Endothelial cell of umbilical vein (primary cell): Measurements from ENCODE around the gene BBS10. TPM values are rescaled to one million over a fixed set of nuclear protein-coding genes. Genes with fewer than 3 reads are reported as not detected.

ENCODE experiments used
- BruUV-seq: library from RNA; stranded (reverse); fragments of 400-500 nt; replicated peaks from 2 replicates; lab custom pipeline; 2021; lab: Mats Ljungman, UMichigan
- CTCF ChIA-PET: fragments of 300-600, 350-600 bp; sonication (Branson Sonifier 250); formaldehyde crosslinking; loops from one replicate; lab custom pipeline; 2021; ENCODE audit warnings: antibody characterized with exemption, inconsistent platforms; lab: Charles Lee
- POLR2A ChIA-PET: fragments of 300-600, 350-600 bp; sonication (Branson Sonifier 250); formaldehyde crosslinking; loops from one replicate; lab custom pipeline; 2021; ENCODE audit warnings: antibody characterized with exemption, inconsistent platforms; lab: Charles Lee
- DNase-seq: peaks from one replicate; pipeline ENCODE4 v3.0.0-alpha.2; 2011; ENCODE audit warnings: low read depth, low spot score
- FAIRE-seq: peaks from 2 replicates; lab custom pipeline; 2011; peaks lifted over from hg19 to GRCh38; lab: Jason Lieb, UNC
- H2AFZ ChIP-seq: 2 replicates; pipeline ENCODE4 v1.6.0; 2012; ENCODE audit warnings: low read depth, low read length, control low read depth, inconsistent platforms
- H3K27ac ChIP-seq: 2 replicates; pipeline ENCODE4 v1.5.1; 2011; ENCODE audit warnings: low read depth, mild to moderate bottlenecking, control low read depth, low read length, moderate library complexity; ENCODE audit not compliant: insufficient read depth
- H3K27me3 ChIP-seq, 2 experiments: 2 replicates each; pipeline versions ENCODE4 v1.6.0 to v1.6.1; 2011; ENCODE audit warnings: low read length in 2 of 2, mixed read lengths in 1 of 2; ENCODE audit not compliant: control insufficient read depth in 2 of 2, insufficient read depth in 2 of 2
- H3K36me3 ChIP-seq, 2 experiments: 2 replicates in 1 of 2; 3 replicates in 1 of 2; pipeline ENCODE4 v1.5.1; 2011; ENCODE audit warnings: low read length in 2 of 2, mild to moderate bottlenecking in 1 of 2, moderate library complexity in 1 of 2; ENCODE audit not compliant: control insufficient read depth in 2 of 2, insufficient read depth in 2 of 2; ENCODE audit errors: extremely low read depth in 1 of 2
- H3K4me1 ChIP-seq: 3 replicates; pipeline ENCODE4 v1.5.1; 2011; ENCODE audit warnings: mild to moderate bottlenecking, low read length; ENCODE audit not compliant: control insufficient read depth, insufficient read depth; ENCODE audit errors: extremely low read depth
- H3K4me2 ChIP-seq: 2 replicates; pipeline ENCODE4 v1.6.1; 2011; ENCODE audit warnings: low read length, control low read depth, mixed read lengths; ENCODE audit not compliant: insufficient read depth
- H3K4me3 ChIP-seq, 3 experiments: fragments of 200-600 bp in 1 of 3; sonication (generic), shearing (Covaris generic) in 1 of 3; replicated peaks in 1 of 3; 2 replicates each; pipeline ENCODE4 v1.5.1; 2011 to 2016; ENCODE audit warnings: control low read depth in 3 of 3, low read length in 3 of 3, mild to moderate bottlenecking in 2 of 3, inconsistent platforms in 1 of 3, low read depth in 1 of 3, moderate library complexity in 1 of 3; ENCODE audit not compliant: insufficient read depth in 1 of 3
- H3K79me2 ChIP-seq: 2 replicates; pipeline ENCODE4 v1.6.0; 2012; ENCODE audit warnings: low read length, inconsistent platforms; ENCODE audit not compliant: control insufficient read depth, insufficient read depth
- H3K9ac ChIP-seq: replicated peaks from 2 replicates; pipeline ENCODE3; 2011; ENCODE audit warnings: low read length, control low read depth; ENCODE audit not compliant: insufficient read depth; ENCODE audit errors: extremely low read depth
- H3K9me1 ChIP-seq: replicated peaks from 3 replicates; pipeline ENCODE4 v1.6.0; 2011; ENCODE audit warnings: mild to moderate bottlenecking, low read length; ENCODE audit not compliant: control insufficient read depth, insufficient read depth; ENCODE audit errors: extremely low read depth
- H3K9me3 ChIP-seq: replicated peaks from 2 replicates; pipeline ENCODE4 v1.5.1; 2012; ENCODE audit warnings: low read length, inconsistent platforms; ENCODE audit not compliant: control insufficient read depth, insufficient read depth
- H4K20me1 ChIP-seq: replicated peaks from 2 replicates; pipeline ENCODE3; 2011; ENCODE audit warnings: mild to moderate bottlenecking, low read length; ENCODE audit not compliant: control insufficient read depth, insufficient read depth; ENCODE audit errors: extremely low read depth
- CTCF ChIP-seq, 2 donors: IDR thresholded peaks; 1 replicate in 1 of 2; 2 replicates in 1 of 2; pipeline ENCODE4 v1.5.1; 2011; ENCODE audit warnings: low read length in 2 of 2, mild to moderate bottlenecking in 2 of 2, moderate library complexity in 2 of 2, control low read depth in 1 of 2, inconsistent platforms in 1 of 2, low read depth in 1 of 2; ENCODE audit not compliant: insufficient read depth in 1 of 2; ENCODE audit errors: extremely low read depth in 1 of 2
- FOS ChIP-seq: IDR thresholded peaks from 2 replicates; pipeline ENCODE4 v1.6.1; 2011; ENCODE audit warnings: mild to moderate bottlenecking, low read length, moderate library complexity, borderline replicate concordance; ENCODE audit not compliant: insufficient read depth
- JUN ChIP-seq: IDR thresholded peaks from 2 replicates; pipeline ENCODE4 v1.6.1; 2011; ENCODE audit warnings: borderline replicate concordance, low read depth; ENCODE audit not compliant: insufficient read length, insufficient read depth
- MYC ChIP-seq: IDR thresholded peaks from one replicate; pipeline ENCODE4 v1.6.1; 2011; ENCODE audit warnings: mild to moderate bottlenecking, low read depth, low read length
- POLR2A ChIP-seq: IDR thresholded peaks from 2 replicates; pipeline ENCODE4 v1.6.1; 2012; ENCODE audit warnings: low read depth, mild to moderate bottlenecking, control low read depth, low read length
- POLR2AphosphoS5 ChIP-seq: IDR thresholded peaks from 2 replicates; pipeline ENCODE4 v1.6.1; 2012; ENCODE audit warnings: low read depth, mild to moderate bottlenecking, control low read depth, low read length, moderate library complexity; ENCODE audit not compliant: insufficient read depth
- dilution Hi-C: fragments of 300-500 bp; cut with MboI; formaldehyde crosslinking; loops from one replicate; pipeline ENCODE4 v1.15.0; 2019; ENCODE audit warnings: low sequenced_read_pairs; ENCODE audit not compliant: extremely low pct_ligation_motif_present
- intact Hi-C: fragments of 100-400 bp; cut with micrococcal nuclease; formaldehyde crosslinking; loops from one replicate; pipeline ENCODE4 v1.10.0; 2022
- polyA plus RNA-seq, 4 experiments: library from polyadenylated mRNA; depleted of rRNA in 3 of 4; stranded (reverse) in 3 of 4; unstranded in 1 of 4; fragments of >200 nt; gene quantifications; 2 replicates each; pipeline versions ENCODE4 v1.2.1 to v1.2.3, GENCODE V29; 2011 to 2012; ENCODE audit warnings: missing spikeins in 1 of 4
- total RNA-seq: library from RNA; stranded (reverse); gene quantifications from 2 replicates; pipeline ENCODE4 v1.2.3, GENCODE V29; 2021

The BBS10 gene
- total and polyA plus RNA-seq, 2 donors (not counting 3 experiments of a cell fraction or from before 2014, with no cell fraction given) = 3.4 to 7.8 TPM

- no peaks in the 10 kb centered on the region for H4K20me1 ChIP-seq
- no peak for TF ChIP-seq POLR2A
- no peak for TF ChIP-seq POLR2AphosphoS5
- no peak for TF ChIP-seq JUN
- no peak for TF ChIP-seq FOS
- TF ChIP-seq MYC = no peak
- TF ChIP-seq CTCF (IDR thresholded peaks at IDR 0.05; ENCODE audit: extremely low read depth in 1 of 2, insufficient read depth in 1 of 2, low read depth in 1 of 2, low read length in 2 of 2) = no peak
- intact Hi-C loops (no loop called here), dilution Hi-C loops (no loop called here)
- no peaks in the 10 kb centered on the region for H3K79me2 ChIP-seq
- no peak overlapping the region for H3K9ac ChIP-seq
- peaks cover 2% of the 10 kb centered on the region for H3K9me1 ChIP-seq
- BruUV-seq = no TSS peak
- no peaks in the 10 kb centered on the region for H3K36me3 ChIP-seq
- H3K4me2 ChIP-seq = no peak overlapping the region
- ChIA-PET POLR2A (no interaction called here), CTCF (interaction anchor here (1.2 kb wide), 1 partner anchor 10 kb away, joined by 7 read pairs; no protein-coding TSS in a partner anchor)
- no peak for DNase-seq
- no peaks in the 10 kb centered on the region for H3K4me1 ChIP-seq
- H3K27ac ChIP-seq = no peak overlapping the region
- no peaks in the 10 kb centered on the region for H3K27me3 ChIP-seq
- no peak overlapping the region for H2AFZ ChIP-seq
- no peaks in the 10 kb centered on the region for H3K9me3 ChIP-seq
- FAIRE-seq = no peak
- H3K4me3 ChIP-seq = no peak overlapping the region
Observed at GRCh38 chr12:76318773-76319594, 29.2 kb downstream of the BBS10 start.
